ENCODE measurements around the gene HK3.

The HK3 gene

DNA sequence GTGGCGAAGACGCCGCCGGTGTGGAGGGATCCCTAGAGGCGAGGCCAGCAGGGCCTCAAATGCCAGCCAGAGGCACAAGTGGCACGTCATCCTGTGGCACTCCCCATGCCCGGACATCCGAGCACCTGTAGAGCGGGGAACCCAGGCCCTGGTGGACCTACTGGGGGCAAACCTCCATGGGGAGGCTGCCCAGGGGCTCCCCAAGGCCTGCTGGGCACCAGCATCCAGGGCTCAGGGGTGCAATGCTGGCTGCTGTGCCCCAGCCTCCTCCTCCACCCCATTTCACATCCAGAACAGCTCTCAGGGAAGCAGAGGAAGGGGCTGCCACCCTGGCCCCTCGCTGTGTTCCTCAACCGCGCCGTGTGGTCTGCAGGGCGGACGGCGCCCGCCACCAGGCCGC is 43.5 kb downstream of the HK3 start:
- no peak overlapping the region for H3K4me3 ChIP-seq (ENCODE audit: low read depth, low read length)
- TF ChIP-seq CTCF (IDR thresholded peaks at IDR 0.05; ENCODE audit: insufficient read depth, low read depth, low read length, missing control alignments), result no peak
- DNase-seq (ENCODE audit: low read depth), result no peak

DNA sequence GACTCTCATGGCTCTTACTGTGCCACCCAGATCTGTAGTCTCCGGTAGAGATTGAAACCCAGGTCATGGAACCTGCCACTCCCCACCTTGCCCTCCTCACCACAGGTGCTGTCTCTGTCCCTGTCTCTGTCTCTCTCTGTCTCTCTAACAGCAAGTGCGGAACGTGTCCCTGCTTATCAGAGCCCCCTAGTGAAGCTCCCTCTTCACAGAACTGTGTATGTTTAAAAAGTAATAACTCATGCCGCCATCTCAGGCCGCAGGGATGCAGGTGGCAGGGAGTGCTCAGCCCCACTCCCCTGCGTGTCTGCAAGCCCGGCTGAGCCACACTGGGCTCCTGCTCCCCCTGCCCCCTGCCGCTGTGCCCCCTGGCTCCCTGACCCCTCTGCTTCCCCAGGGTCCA is 45.0 kb downstream of the HK3 start:
- TF ChIP-seq CTCF (IDR thresholded peaks at IDR 0.05; ENCODE audit: insufficient read depth, low read depth, low read length, missing control alignments), result no peak
- H3K4me3 ChIP-seq (ENCODE audit: low read depth, low read length), result no peak overlapping the region
- no peak for DNase-seq (ENCODE audit: low read depth)

GRCh38 chr5:176853151-176853778 is 45.9 kb downstream of the HK3 start:
- no peak for TF ChIP-seq CTCF (IDR thresholded peaks at IDR 0.05; ENCODE audit: insufficient read depth, low read depth, low read length, missing control alignments)
- no peak for DNase-seq (ENCODE audit: low read depth)
- no peak overlapping the region for H3K4me3 ChIP-seq (ENCODE audit: low read depth, low read length)

GRCh38 chr5:176851871-176852658 is 47.1 kb downstream of the HK3 start:
- no peak for TF ChIP-seq CTCF (IDR thresholded peaks at IDR 0.05; ENCODE audit: insufficient read depth, low read depth, low read length, missing control alignments)
- H3K4me3 ChIP-seq (ENCODE audit: low read depth, low read length), result no peak overlapping the region
- no peak for DNase-seq (ENCODE audit: low read depth)

GRCh38 chr5:176851380-176851779 is 47.8 kb downstream of the HK3 start:
- TF ChIP-seq CTCF (IDR thresholded peaks at IDR 0.05; ENCODE audit: insufficient read depth, low read depth, low read length, missing control alignments), result no peak

GRCh38 chr5:176850371-176851245 is 48.5 kb downstream of the HK3 start:
- TF ChIP-seq CTCF (IDR thresholded peaks at IDR 0.05; ENCODE audit: insufficient read depth, low read depth, low read length, missing control alignments), result no peak
- no peak overlapping the region for H3K4me3 ChIP-seq (ENCODE audit: low read depth, low read length)
- DNase-seq (ENCODE audit: low read depth), result no peak

More at GRCh38 chr5:176851380-176851779, 47.8 kb downstream of the HK3 start:
- H3K4me3 ChIP-seq (ENCODE audit: low read depth, low read length), result no peak overlapping the region
- DNase-seq (ENCODE audit: low read depth), result no peak
